M059J (cell line): ENCODE results near the gene CUEDC1. TPM values are rescaled to one million over a fixed set of nuclear protein-coding genes. Genes with fewer than 3 reads are reported as not detected.
"Not testable (repeated sequence)": the region's sequence is repeated elsewhere in the genome, so short reads cannot be mapped to it uniquely, and the experiment has no call there.

Experiments used
- DNase-seq: peaks from one replicate; pipeline ENCODE4 v3.0.0-alpha.2; 2012; ENCODE audit warnings: low read depth
- total RNA-seq: library from RNA; depleted of rRNA; stranded (reverse); fragments of >200 nt; shearing (Covaris generic); gene quantifications from 2 replicates; pipeline ENCODE4 v1.2.3, GENCODE V29; 2014

Gene CUEDC1
- total RNA-seq, 1 experiment from 2014 or later = 16.2 TPM

GRCh38 chr17:57985675-57985974 lies 30.4 kb upstream of the CUEDC1 start:
- peak; percentile 90 for DNase-seq

GRCh38 chr17:57984936-57985674 lies 29.9 kb upstream of the CUEDC1 start:
- DNase-seq = peak; percentile 25

DNA sequence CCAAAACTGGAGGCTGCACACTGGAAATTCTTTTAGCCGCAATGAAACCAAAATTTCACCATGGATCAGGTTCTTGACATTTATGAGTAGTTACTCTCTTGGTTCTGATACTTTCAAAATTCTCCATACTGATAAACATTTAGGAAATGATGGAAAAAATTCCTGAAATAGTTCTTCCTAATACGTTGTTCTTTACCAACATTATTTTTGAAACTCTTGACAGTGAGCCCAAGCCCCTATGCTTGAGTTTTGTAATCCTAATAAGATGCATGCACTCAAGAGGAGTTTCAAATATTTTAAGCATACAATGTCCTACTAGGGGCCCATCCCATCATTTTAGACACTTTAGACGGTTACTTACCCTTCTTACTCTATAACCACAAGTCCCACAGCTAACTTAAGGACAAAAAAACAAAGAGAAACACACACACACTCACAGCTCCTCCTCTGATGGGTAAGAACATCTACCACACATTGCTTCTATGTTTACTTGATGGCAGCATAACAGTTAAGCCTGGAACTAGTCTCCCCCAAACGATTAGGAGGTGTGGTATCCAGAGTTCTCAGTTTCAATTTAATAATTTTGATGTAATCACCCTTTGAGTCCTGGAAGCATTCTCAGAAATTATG lies 29.2 kb upstream of the CUEDC1 start:
- no peak for DNase-seq

- no peak for DNase-seq
These were observed 28.2 kb upstream of the CUEDC1 start for GRCh38 chr17:57983446-57983845.

- no peak for DNase-seq
These were observed 27.4 kb upstream of the CUEDC1 start for GRCh38 chr17:57982452-57983170.

DNA sequence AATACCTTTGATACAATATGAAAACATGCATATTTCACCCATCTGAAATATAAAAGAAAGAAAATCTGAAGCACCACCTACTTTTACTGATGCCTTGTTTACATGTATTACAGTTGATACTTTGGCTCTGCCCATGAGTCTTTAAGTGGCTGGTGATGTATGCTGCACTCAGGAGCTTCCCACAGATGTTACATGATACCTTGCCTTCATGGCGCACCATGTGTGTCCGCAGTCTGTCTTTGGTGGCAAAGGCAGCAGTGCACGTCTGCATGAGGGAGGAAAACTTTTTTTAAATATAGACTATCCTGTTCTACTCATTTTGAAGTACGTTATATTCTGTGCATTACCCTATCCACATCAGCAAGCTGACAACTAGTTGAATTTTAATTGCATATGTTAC lies 25.3 kb upstream of the CUEDC1 start:
- no peak for DNase-seq

- DNase-seq = no peak
These were observed 23.9 kb upstream of the CUEDC1 start for GRCh38 chr17:57979076-57979475.

- DNase-seq = no peak
These were observed 21.4 kb upstream of the CUEDC1 start for GRCh38 chr17:57976594-57976993.

DNA sequence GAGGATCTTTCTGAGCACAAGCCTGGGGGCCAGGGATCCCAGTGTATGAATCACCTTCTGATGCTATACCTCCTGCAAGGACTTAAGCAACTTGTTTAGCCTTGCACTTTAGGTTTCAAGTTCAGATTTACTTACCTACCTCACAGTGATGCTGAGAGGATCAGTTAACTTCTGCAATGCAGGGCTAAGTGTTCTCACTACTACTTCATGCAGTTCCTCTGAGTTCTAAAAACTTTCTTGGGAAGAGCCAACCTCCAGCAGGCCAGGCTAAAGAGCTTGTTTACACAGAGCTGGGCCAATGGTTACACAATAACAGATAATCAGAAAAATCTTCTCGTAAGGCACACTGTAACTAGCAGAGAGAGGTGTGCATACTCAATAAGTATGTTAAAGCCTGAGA lies 19.8 kb upstream of the CUEDC1 start:
- DNase-seq = no peak

DNA sequence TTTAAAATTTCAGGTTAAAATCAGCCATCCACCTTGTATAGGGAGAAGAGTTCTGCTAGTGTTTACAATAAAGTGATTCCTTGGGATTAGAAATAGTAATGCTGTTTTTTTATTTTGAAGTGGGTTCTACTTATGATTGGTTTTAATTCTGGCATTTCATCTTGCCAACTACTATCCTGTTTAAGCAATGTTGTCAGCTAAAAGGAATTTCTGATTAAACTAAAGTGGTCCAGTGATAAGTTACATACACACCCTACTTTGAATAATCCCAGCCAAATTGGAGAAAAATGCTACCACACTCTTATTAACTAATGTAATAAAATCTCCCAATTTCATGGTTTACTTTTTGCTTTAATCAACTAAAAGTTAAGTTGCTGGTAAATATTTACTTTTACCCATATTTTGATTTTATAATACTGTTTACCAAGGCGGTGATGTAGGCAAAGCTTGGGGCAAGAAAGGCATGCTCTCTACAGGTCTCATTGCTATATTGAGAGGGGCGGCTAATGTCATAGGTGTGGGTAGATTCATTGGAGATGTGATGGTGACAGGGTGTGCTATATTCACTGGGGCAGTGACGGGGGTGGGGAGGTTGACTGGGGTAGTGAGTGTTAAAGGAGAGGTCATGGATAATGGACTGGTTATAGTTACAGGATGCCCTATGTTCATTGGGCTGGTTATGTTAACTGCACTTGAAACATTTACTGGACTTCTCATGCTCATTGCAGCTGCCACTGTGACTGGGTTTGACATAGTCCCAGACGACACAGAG lies 19.0 kb upstream of the CUEDC1 start:
- not testable (repeated sequence) for DNase-seq

DNA sequence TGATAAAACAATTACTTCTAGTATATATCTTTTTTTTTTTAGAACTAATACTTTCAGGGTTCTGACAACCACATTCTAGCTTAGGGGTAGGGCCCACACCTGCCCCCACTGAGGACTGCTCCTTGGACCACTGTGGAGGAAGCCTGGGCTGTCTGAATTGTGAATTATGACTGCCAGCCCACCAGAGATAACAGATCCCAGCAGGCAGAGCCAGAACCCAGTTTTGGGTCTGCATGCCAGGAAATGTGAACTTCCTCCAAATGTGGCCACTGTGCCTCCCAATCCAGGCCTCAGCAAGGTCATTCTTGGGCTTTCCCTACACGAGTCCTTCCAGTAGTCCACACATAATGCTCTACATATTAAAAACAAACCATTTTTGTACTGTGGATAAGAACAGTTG lies 16.9 kb upstream of the CUEDC1 start:
- DNase-seq = no peak

DNA sequence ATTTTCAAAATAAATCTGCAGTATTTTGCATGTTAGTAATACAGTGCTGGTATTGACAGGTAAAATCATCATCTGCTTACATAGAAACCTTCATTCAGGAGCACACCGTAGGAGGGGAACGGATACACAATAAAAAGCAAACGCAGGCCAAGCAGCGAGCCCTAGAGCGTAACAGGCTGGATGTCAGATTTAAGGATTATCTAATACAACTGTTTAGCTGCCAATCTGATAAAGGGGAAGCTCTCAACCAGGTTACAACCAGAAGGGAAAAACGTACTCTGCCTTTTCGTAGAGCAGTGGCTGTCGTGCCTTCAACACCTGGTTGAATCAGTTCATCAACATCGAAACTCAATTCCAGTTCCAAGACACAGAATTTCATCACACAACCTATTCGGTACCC lies 16.4 kb upstream of the CUEDC1 start:
- DNase-seq = no peak

DNA sequence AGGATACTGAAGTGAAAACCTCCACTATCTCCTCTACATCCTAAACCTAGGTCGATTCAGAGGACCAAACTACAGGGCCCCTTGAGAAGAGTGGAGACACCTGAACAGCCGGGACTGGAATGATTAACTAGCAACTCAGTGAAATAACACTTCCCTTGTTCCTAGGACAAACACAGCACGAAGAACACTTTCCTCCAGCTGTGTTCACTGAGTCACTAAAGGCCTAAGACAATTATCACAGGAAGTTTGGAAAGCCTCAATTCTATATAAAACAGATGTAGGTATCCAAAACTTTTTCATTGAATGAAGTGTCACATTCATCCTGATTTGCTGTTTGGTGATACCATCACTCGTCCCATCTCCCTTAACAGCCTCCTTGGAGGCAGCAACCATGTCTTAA lies 15.5 kb upstream of the CUEDC1 start:
- DNase-seq = no peak

GRCh38 chr17:57968456-57968855 lies 13.2 kb upstream of the CUEDC1 start:
- DNase-seq = no peak

GRCh38 chr17:57966875-57967274 lies 11.7 kb upstream of the CUEDC1 start:
- DNase-seq = no peak

- no peak for DNase-seq
These were observed 11.0 kb upstream of the CUEDC1 start for GRCh38 chr17:57966246-57966645.

- DNase-seq = no peak
These were observed 10.4 kb upstream of the CUEDC1 start for GRCh38 chr17:57965521-57966160.

GRCh38 chr17:57963149-57963511 lies 7.9 kb upstream of the CUEDC1 start:
- no peak for DNase-seq

- no peak for DNase-seq
These were observed 7.3 kb upstream of the CUEDC1 start for GRCh38 chr17:57962279-57963148.

DNA sequence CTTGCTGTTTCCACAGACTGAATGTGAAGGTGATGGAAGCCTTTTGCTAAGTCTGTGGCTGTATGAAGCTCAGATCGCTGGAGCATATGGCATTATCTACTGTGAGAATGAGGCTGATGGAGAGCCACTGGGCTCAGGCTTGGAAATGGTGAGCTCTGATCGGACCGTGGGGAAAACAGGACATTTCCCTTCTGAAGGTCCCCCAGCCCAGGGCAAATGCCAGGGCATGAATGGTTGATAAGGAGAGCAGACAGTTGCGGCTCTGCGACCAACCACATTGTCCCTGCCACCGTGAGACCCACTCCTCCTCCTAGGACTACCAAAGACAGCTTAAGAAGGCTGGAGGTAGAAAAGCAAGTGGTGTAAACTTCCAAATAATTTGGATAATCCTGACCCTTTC lies 4.7 kb upstream of the CUEDC1 start:
- DNase-seq = no peak

DNA sequence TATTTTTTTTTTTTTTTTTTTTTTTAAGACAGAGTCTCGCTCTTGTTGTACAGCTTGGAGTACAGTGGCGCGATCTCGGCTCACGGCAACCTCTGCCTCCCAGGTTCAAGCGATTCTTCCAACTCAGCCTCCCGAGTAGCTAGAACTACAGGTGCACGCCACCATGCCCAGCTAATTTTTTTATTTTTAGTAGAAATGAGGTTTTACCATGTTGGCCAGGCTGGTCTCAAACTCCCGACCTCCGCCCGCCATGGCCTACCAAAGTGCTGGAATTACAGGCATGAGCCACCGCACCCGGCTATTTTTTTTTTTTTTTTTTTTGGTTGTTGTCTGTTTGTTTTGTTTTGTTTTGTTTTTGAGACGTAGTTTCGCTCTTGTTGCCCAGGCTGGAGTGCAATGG lies 3.2 kb upstream of the CUEDC1 start:
- not testable (repeated sequence) for DNase-seq
